Activated T-cell treated with anti-CD3 and anti-CD28 coated beads, Interleukin-2, amount 50 U/mL, for 4 hours (primary cell): ENCODE data around the gene BCL2L11. TPM values are rescaled to one million over a fixed set of nuclear protein-coding genes. Genes with fewer than 3 reads are reported as not detected.

Experiments
- ATAC-seq, 2 donors: fragments of 200-7000 bp; cut with Tn5 transposase; one replicate each; pipeline ENCODE4 v1.10.0; 2021
- DNase-seq: peaks from one replicate; pipeline ENCODE4 v3.0.0-alpha.2; 2020
- H3K27me3 Mint-ChIP-seq: one replicate; pipeline ENCODE4 v1.8.0; 2021; ENCODE audit warnings: low read depth, mixed read lengths
- H3K36me3 Mint-ChIP-seq: one replicate; pipeline ENCODE4 v1.8.0; 2022; ENCODE audit warnings: mixed read lengths; ENCODE audit not compliant: insufficient read depth
- H3K4me1 Mint-ChIP-seq: one replicate; pipeline ENCODE4 v1.8.0; 2021; ENCODE audit warnings: low read depth, mixed read lengths
- H3K4me3 Mint-ChIP-seq: one replicate; pipeline ENCODE4 v1.8.0; 2021; ENCODE audit warnings: mild to moderate bottlenecking, moderate library complexity, mixed read lengths
- H3K9me3 Mint-ChIP-seq: one replicate; pipeline ENCODE4 v1.8.0; 2021; ENCODE audit warnings: mixed read lengths
- total RNA-seq, 3 donors: library from RNA; stranded (reverse); gene quantifications; one replicate each; pipeline ENCODE4 v1.2.1, GENCODE V29; 2021

BCL2L11 gene
- total RNA-seq, 3 donors from 2014 or later = 63.3 to 68.9 (median 65.5) TPM

DNA sequence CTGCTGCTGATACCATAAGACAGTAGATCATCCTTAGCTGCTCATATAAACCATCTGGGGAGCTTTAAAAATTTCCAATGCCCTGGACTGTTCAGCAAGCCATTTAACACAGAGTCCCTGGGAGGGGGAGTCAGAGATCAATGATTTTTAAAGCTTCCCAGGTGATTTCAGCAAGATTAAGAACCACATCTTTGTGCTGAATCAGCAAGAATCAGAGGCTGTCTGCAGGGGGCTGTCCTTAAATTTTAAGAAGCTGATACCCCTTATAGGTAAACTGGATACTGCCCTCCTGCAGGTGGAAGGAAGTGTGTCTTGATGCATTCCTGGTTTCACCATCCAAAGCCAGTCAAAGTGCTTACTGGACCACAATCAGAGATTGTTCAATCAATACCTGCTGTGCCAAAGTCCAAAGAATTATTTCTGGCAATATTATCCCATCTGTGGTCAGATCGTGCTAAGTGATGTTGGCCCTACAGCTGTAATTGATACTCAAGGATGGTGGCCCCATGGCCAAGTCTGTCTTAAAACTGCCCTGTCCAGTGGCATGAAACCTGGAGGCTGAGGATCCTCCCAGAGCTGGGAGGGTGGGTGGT lies 72.2 kb downstream of the BCL2L11 start:
- H3K36me3 Mint-ChIP-seq = no peaks in the 10 kb centered on the region
- no peaks in the 10 kb centered on the region for H3K27me3 Mint-ChIP-seq
- H3K4me3 Mint-ChIP-seq = no peak overlapping the region
- no peak for ATAC-seq
- no peaks in the 10 kb centered on the region for H3K9me3 Mint-ChIP-seq
- DNase-seq = no peak
- peaks cover 8% of the 10 kb centered on the region for H3K4me1 Mint-ChIP-seq

DNA sequence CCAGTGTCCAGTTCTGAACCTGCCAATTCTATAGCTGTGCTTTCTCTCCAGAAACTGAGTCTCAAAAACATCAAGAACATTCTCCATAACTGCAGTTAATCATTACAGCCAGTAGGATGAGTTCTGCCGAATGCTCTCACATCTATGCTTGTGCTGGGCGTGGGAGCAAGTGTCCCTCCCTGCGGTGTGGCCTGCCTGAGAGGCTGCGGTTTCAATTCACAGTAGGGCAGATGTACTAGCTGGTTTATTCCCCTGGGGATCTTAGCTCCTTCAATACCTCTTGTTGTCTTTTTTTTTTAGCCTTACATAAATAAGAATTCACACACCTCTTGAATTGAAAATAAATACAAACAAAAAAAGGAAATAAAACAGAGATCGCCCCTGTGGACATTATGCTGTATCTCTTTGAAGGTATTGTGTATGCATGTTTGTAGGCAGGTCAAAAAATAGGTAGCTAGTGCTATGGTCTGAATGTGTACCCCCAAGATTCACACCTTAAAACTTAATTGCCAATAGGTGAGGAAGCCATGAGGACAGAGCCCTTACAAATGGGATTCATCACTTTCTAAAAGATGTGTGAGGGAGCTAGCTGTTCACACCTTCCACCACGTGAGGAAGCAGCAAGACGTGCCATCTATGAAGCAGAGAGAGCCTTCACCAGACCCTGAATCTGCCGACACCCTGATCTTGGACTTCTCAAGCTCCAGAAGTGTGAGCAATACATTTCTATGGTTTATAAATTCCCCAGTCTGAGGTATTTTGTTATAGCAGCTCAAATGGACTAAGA lies 74.3 kb downstream of the BCL2L11 start:
- Mint-ChIP-seq H3K4me3 (no peak overlapping the region), H3K4me1 (peaks cover 8% of the 10 kb centered on the region), H3K36me3 (no peaks in the 10 kb centered on the region), H3K9me3 (no peaks in the 10 kb centered on the region), H3K27me3 (peaks cover 2% of the 10 kb centered on the region)
- no peak for ATAC-seq
- no peak for DNase-seq

DNA sequence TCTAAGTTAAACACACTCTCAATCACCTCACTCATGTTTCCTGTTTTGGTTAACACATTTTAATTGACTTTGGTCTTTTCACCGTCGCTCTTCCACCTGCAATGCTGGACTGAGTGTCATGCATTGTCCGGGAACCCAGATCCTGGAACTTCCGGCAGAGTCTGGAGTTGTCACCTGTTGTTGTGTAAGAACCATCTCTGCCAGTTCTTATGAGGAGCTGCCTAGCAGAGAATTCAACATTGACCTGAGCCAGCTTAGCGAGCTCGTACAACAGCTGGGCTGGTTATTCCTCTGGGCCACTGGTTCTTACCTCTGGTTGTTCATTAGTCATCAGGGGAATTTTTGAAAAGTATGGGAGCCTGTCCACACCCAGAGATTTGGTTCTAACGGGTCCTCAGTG lies 75.7 kb downstream of the BCL2L11 start:
- Mint-ChIP-seq H3K4me3 (no peak overlapping the region), H3K36me3 (no peaks in the 10 kb centered on the region), H3K27me3 (peaks cover 2% of the 10 kb centered on the region), H3K9me3 (no peaks in the 10 kb centered on the region), H3K4me1 (peaks cover 9% of the 10 kb centered on the region)
- ATAC-seq = no peak
- DNase-seq = no peak

DNA sequence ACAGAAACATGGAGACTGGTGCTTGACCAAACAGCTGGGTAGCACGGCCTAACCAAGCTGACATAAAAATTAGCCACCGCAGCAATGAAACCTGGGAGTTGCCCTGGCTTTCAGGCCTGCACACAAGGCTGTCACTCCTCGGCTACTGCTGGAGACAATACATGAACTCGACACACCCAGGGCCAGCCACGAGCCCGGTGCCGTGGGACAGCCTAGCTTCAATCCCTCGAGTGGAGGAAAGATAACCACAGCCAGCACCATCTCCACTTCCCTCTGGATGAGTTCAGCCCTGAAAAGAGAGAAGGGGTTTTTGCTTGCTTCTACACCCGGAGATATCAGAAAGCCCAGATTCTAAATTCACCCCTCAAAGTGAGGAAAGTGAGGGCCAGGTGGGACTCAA lies 78.0 kb downstream of the BCL2L11 start:
- DNase-seq (no peak), ATAC-seq (no peak)
- H3K9me3 Mint-ChIP-seq = no peaks in the 10 kb centered on the region
- H3K4me3 Mint-ChIP-seq = no peak overlapping the region
- peaks cover 9% of the 10 kb centered on the region for H3K4me1 Mint-ChIP-seq
- H3K36me3 Mint-ChIP-seq = no peaks in the 10 kb centered on the region
- peaks cover 2% of the 10 kb centered on the region for H3K27me3 Mint-ChIP-seq

DNA sequence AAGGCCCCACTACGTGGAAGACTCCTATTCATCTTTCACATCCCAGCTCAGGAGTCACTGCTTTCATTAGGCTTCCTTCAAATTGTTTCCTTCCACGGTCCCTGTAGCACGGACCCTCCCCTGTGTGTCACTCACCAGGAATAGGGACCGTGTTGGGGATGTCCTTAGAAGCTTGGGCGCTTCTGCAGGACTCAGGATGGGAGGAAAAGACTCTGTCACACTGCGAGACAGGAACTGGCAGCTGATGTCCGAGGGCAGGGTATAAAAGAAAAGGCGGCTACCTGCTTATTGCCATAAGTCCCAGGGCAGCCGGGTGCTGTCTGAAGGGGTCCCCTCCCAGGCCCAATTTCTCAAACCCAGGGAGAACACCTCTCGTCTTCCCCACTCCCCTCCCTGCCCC lies 79.1 kb downstream of the BCL2L11 start:
- H3K36me3 Mint-ChIP-seq = no peaks in the 10 kb centered on the region
- DNase-seq (no peak), ATAC-seq (no peak)
- no peaks in the 10 kb centered on the region for H3K9me3 Mint-ChIP-seq
- H3K27me3 Mint-ChIP-seq = peaks cover 2% of the 10 kb centered on the region
- no peak overlapping the region for H3K4me3 Mint-ChIP-seq
- H3K4me1 Mint-ChIP-seq = peaks cover 8% of the 10 kb centered on the region

DNA sequence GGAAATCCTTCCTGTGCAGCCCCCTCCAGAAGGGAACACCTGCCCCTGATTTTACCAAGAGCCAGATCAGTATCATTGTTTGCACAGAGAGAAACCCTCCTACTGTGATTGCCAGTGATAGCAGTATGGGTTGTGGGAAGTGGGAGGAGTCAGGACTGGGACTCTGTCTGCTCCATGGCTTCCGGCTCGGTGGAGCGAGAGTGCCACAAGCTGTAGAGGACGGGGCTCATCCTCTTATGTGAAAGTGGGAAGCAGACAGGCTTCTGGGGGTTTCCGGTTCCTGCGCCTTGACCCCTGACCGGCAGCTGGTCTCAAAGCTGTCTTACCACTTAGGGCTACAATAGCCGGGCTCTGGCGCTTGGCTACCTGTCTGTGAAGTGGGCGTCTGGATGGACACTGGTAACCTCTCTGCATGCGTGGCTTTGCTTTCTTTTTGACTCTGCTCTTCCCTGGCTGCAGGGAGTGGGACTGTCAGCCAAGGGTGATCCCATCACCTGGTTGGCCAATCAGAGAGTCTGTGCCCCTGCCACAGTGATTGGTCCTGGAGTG lies 79.7 kb downstream of the BCL2L11 start:
- ATAC-seq (no peak), DNase-seq (no peak)
- H3K36me3 Mint-ChIP-seq = no peaks in the 10 kb centered on the region
- peaks cover 6% of the 10 kb centered on the region for H3K4me1 Mint-ChIP-seq
- no peak overlapping the region for H3K4me3 Mint-ChIP-seq
- no peaks in the 10 kb centered on the region for H3K9me3 Mint-ChIP-seq
- H3K27me3 Mint-ChIP-seq = peaks cover 2% of the 10 kb centered on the region

DNA sequence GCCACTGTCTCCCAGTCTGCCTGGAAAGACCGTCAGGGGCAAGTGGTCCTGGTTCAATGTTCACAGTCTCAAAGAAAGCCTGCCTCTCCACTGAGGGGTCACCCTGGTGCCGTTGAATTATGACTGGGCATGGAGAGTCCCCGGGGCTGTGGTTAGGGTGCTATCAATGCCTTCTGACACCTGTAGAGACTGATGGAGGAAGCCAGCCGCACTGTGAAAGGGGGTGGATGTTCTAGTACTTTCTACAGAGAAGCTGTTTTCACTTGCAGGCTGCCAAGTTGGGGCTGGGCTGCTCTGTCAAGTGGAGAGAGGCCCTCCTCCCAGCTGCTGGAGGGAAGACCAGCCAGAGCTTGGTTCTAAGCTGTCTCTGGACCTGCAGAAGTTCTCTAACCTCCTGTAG lies 80.5 kb downstream of the BCL2L11 start:
- ATAC-seq = no peak

DNA sequence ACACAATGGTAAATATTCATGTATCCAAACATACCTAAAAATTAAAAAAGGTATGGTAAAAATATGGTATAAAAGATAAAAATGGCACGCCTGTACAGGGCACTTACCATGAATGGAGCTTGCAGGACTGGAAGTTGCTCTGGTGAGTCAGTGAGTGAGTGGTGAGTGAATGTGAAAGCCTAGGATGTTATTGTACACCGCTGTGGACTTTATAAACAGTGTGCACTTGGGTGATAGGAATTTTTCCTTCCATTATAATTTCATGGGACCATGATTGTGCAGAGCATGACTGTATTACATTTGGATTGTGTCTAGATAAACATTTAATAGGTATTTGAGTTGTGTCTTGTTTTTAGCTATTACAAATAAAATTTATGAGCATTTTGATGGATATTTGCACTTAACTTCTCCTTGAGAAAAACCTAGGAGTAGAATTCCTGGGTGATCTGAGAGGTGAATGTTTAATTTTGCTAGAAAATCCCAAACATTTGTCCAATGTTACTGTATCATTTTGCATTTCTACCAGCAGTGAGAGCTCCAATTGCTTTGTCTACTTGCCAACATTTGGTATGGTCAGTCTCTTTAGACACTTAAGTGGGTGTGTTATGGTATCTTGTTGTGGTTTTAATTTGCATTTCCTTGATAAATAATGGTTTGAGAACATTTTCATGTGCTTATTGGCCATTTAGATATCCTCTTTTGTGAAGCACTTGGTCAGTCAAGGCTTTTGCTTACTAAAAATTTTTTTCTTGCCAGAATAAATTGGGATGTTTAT lies 81.7 kb downstream of the BCL2L11 start:
- peaks cover 1% of the 10 kb centered on the region for H3K4me1 Mint-ChIP-seq
- no peak for DNase-seq
- H3K9me3 Mint-ChIP-seq = no peaks in the 10 kb centered on the region
- H3K36me3 Mint-ChIP-seq = no peaks in the 10 kb centered on the region
- ATAC-seq = no peak
- no peak overlapping the region for H3K4me3 Mint-ChIP-seq
- H3K27me3 Mint-ChIP-seq = peaks cover 2% of the 10 kb centered on the region

More for the DNA sequence above, 80.5 kb downstream of the BCL2L11 start:
- Mint-ChIP-seq H3K36me3 (no peaks in the 10 kb centered on the region), H3K27me3 (peaks cover 2% of the 10 kb centered on the region), H3K4me1 (peaks cover 1% of the 10 kb centered on the region), H3K9me3 (no peaks in the 10 kb centered on the region), H3K4me3 (no peak overlapping the region)
- no peak for DNase-seq

DNA sequence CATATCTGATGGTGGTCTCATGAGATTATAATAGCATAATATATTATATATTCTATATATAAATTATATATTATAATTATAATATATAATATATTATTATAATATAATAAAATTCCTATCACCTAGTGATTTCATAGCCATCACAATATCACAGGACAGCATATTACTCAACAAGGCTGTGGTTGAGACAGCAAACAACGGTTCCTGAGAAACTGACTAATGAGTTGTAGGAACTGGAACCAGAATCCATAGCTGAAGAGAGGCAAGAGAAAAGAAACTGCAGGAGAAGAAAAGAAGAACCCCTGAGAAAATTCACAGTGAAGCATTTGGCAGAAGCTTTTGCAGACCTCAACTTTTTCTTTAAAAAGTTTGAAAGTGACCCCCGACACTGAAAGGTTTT lies 84.0 kb downstream of the BCL2L11 start:
- Mint-ChIP-seq H3K27me3 (no peaks in the 10 kb centered on the region), H3K4me1 (peaks cover 9% of the 10 kb centered on the region), H3K4me3 (no peak overlapping the region), H3K9me3 (no peaks in the 10 kb centered on the region), H3K36me3 (no peaks in the 10 kb centered on the region)
- ATAC-seq = no peak
- DNase-seq = no peak

DNA sequence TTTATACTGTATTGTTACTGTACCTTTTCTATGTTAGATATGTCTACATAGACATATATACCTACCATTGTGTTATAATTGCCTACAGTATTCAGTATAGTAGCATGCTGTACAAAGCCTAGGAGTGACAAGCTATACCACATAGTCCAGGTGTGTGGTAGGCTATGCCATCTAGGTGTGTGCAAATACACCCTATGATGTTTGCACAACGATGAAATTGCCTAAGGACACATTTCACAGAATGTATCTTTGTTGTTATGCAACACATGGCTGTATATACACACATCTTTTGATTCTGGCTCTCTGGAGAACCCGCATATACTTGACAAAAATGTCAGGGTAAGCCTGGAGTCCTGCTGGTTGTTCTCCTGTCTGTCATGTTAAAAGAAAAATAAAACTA lies 85.1 kb downstream of the BCL2L11 start:
- H3K9me3 Mint-ChIP-seq = no peaks in the 10 kb centered on the region
- H3K4me1 Mint-ChIP-seq = peaks cover 10% of the 10 kb centered on the region
- DNase-seq (no peak), ATAC-seq (no peak)
- no peaks in the 10 kb centered on the region for H3K27me3 Mint-ChIP-seq
- no peak overlapping the region for H3K4me3 Mint-ChIP-seq
- no peaks in the 10 kb centered on the region for H3K36me3 Mint-ChIP-seq

DNA sequence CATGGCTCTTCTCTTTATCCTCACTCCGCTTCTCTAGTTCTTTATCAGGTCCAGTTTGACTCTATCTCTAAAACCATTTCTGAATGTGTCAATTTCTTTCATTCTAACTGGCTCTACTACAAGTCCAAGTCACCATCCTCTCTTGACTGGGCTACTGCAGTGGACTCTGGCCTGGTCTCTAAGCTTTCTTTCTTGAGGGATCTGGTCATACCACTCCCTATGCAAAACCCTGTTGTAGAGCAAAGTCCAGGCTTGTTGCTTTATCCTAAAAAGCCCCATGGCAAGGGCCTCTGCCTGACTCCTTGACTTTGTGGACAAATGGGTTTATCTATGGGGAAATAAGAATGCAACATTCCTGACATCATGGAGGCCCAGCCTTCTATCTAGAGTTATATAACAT lies 87.1 kb downstream of the BCL2L11 start:
- Mint-ChIP-seq H3K4me1 (peaks cover 10% of the 10 kb centered on the region), H3K4me3 (no peak overlapping the region), H3K27me3 (no peaks in the 10 kb centered on the region), H3K36me3 (no peaks in the 10 kb centered on the region), H3K9me3 (peaks cover under 1% of the 10 kb centered on the region)
- ATAC-seq (no peak), DNase-seq (no peak)

DNA sequence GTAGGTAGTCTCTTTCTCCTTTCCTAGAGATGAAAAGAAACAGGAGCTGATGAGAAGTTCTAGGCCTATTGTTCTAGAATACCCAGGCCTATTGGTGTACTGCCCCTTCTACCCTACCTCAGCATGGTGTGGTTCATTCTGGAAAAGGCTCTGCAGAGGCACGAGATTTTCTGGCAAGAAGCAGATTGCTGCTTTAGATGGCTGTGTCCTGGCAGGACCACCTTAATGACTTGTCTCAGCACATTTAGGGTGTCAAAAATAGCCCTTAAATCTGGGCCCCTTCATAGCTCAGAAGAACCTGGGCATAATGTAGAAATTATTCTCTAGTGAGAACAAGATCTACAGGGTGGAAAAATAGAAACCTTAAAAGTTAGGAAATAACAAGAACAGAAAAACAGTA lies 87.9 kb downstream of the BCL2L11 start:
- DNase-seq (no peak), ATAC-seq (no peak)
- Mint-ChIP-seq H3K4me1 (peaks cover 10% of the 10 kb centered on the region), H3K4me3 (no peak overlapping the region), H3K36me3 (no peaks in the 10 kb centered on the region), H3K9me3 (peaks cover 7% of the 10 kb centered on the region), H3K27me3 (no peaks in the 10 kb centered on the region)

DNA sequence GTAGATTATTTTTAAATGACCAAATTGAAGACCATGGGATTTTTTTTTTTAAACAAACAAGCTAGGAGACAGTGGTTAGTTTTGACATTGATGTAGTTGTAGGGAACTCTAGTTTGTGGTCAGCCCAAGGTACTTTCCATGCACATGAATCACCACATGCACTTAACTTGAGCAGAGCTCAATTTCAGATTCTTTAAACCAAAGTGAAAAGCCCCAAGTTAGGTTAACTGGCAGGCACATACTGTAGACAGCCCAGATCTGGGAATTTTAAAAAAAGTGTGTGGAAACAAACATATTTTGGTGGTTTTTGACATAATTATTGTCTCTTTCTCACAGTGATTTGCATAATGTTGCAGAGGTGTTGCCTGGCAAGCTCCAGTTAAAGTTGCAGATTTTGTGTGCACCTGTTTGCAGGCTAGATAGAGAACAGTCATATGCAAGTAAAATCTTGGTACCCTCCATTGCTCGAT lies 88.4 kb downstream of the BCL2L11 start:
- DNase-seq = no peak
- H3K4me1 Mint-ChIP-seq = peaks cover 10% of the 10 kb centered on the region
- ATAC-seq = peak; percentile 93 to 97
- peaks cover 1% of the 10 kb centered on the region for H3K36me3 Mint-ChIP-seq
- no peaks in the 10 kb centered on the region for H3K27me3 Mint-ChIP-seq
- no peak overlapping the region for H3K4me3 Mint-ChIP-seq
- H3K9me3 Mint-ChIP-seq = peaks cover 11% of the 10 kb centered on the region

DNA sequence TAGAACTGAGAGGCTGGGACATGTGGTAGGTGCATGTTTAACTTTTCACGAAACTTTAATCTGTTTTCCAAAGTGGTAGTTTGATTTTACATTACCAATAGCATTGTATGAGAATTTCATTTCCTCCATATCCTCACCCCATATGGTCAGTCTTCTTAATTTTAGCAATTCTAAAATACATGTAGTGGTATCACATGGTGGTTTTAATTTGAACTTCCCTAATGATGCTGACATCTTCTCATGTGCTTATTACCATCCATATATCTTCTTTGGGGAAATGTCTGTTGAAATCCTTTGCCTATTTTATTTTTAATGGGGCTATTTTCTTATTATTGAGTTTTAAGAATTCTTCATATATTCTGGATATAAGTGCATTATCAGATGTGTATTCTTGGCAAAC lies 89.3 kb downstream of the BCL2L11 start:
- no peak for DNase-seq
- ATAC-seq = no peak
- no peak overlapping the region for H3K4me3 Mint-ChIP-seq
- H3K36me3 Mint-ChIP-seq = peaks cover 1% of the 10 kb centered on the region
- peaks cover 10% of the 10 kb centered on the region for H3K4me1 Mint-ChIP-seq
- peaks cover 20% of the 10 kb centered on the region for H3K9me3 Mint-ChIP-seq
- H3K27me3 Mint-ChIP-seq = no peaks in the 10 kb centered on the region
